Left lobe of liver (tissue), 2 donors: Measurements from ENCODE around the gene MT1A. TPM values are rescaled to one million over a fixed set of nuclear protein-coding genes. Genes with fewer than 3 reads are reported as not detected.
"Not testable (repeated sequence)": the region's sequence is repeated elsewhere in the genome, so short reads cannot be mapped to it uniquely, and the experiment has no call there.

Source experiments
- ATAC-seq: fragments of 200-7000 bp; cut with Tn5 transposase; one replicate; pipeline ENCODE4 v1.9.1; 2020; ENCODE audit warnings: mild to moderate bottlenecking, moderate library complexity
- DNase-seq: peaks from one replicate; pipeline ENCODE4 v3.0.0-alpha.2; 2020; ENCODE audit warnings: low spot score
- total RNA-seq: library from RNA; stranded (reverse); gene quantifications from one replicate; pipeline ENCODE4 v1.2.1, GENCODE V29; 2021
- donor health status: DM: no; HTN: no; CAD: no; lungs with moderate emphysema.
- donor health status: DM: no; HTN: yes; CAD: no.

The MT1A gene
- total RNA-seq, 1 donor from 2014 or later, result 141 TPM

DNA sequence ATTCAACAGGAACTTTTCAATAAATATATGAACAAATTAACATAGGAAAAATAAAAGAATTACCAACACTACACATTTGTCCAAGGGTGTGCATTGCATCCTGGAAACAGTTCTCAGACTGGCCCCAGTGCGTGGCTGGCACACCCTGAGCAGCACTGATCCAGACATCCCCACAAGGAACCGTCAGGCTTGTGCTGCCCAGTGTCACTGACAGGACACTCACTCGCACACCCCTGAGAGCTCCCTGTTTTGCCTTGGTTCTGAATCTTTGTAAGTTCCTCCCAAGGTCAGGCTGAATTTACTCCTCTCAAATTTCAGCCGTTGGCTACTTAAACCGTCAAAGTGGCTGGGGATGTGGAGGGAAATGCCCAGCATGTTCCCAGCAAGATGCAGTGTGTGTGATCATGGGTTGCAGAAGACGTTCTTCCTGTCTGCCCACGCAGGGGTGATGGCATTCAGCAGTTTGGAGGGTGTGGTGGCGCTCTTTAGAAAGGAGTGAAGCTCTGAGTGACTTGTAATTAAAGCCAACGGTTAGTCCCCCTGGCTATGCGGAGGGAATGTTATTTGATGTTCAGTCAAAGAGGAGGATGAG lies 28.4 kb upstream of the MT1A start:
- ATAC-seq (peak; percentile 24), DNase-seq (peak; percentile 79)

DNA sequence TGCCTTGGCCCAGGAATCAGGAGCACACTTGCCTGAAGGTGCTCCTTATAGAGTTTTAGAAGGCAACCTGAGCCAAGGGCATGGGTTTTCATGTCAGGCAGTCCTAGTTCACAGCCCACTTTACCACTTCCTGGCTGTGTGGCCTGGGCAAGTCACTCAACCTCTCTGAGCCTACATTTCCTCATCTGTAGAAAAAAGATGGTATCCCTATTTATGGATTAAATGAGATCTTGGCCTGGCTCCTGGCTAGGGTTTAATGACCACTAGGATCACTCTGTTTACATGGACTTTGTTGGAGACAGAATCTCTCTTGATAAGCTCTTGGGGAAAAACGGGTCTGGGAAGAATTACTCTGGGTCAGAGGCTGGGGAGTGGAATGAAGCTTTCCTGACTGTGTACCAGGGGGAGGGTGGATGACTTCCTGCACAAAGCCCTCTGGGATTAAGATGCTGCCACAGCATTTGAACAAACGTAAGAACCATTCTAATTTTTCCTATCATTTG lies 27.8 kb upstream of the MT1A start:
- DNase-seq (peak; percentile 59), ATAC-seq (peak; percentile 3)

DNA sequence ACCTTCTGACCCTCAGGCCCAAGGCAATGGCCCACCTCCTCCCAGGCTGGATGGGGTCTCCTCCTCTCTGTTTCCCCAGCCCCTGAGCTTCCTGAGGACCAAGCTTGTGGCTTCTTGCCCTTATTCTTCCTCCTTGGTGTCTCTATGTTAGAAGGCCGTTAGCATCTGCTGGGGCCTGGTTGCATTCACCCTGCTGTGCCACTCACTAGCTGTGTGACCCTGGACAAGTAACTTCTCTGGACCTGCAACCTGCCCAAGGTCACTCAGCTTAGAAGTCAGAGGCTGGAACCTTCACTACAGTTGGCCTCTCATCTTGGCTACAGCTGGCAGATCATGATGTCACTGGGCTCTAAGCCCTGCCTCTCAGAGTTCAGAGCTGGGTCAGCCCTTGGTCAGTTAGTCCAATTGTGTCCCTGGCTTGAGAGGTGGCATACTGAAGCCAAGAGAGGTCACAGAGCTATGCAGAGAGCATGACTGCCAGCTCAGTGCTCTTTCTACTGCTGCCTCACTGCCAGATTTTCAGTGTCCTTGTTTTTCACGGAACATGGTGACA lies 27.1 kb upstream of the MT1A start:
- DNase-seq (peak; percentile 96), ATAC-seq (peak; percentile 45)

DNA sequence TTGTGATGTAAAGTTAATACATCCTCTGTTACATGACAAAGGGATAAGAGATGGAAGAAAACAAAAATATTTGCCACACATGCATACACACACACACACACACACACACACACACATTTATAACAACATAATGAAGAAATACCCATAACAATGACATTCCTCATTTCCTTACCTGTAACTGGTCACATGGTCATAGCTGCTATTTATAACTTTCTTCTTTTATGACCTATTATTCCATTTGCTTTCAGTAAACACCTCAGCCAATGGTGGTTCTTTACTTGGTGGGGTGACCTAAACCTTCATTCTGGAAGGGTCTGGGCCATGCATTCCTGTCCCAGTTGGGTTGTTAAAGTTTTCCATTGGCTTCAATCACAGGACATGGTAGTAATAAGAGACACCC lies 24.8 kb upstream of the MT1A start:
- DNase-seq, result no peak
- no peak for ATAC-seq

DNA sequence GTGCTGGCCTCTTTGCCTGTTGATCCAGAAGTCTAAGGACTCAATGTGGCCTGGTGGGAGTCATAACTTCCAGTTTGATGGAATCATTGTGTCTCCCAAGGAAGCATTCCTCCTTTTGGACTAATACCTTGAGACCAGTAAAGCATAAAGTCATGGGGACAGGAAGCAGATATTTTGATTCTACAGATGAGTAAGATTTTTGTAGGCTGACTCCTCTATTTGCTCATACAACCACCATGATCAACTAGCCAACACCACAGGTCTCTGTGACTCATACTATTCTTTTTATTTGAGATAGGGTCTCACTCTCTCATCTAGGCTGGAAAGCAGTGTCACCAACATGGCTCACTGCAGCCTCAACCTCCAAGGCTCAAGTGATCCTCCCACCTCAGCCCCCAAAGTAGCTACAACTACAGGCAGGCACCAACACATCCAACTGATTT lies 23.9 kb upstream of the MT1A start:
- DNase-seq, result no peak
- ATAC-seq, result no peak

DNA sequence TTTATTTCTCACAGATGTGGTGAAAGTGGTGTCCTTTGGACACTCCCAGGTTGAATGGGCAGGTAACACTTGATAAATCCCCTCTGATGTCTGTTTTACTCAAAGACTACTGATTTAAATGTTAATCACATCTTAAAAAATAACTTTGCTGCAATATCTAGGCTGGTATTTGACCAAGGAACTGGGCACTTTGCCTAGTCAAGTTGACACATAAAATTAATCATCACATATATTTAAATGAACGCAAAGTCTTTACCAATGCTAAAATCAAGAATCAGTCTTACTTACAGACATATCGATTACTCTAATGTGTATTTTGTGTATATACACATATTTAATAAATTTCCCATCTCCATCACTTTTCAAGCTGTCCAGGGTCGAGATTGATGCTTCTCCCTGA lies 23.1 kb upstream of the MT1A start:
- DNase-seq (no peak), ATAC-seq (no peak)

DNA sequence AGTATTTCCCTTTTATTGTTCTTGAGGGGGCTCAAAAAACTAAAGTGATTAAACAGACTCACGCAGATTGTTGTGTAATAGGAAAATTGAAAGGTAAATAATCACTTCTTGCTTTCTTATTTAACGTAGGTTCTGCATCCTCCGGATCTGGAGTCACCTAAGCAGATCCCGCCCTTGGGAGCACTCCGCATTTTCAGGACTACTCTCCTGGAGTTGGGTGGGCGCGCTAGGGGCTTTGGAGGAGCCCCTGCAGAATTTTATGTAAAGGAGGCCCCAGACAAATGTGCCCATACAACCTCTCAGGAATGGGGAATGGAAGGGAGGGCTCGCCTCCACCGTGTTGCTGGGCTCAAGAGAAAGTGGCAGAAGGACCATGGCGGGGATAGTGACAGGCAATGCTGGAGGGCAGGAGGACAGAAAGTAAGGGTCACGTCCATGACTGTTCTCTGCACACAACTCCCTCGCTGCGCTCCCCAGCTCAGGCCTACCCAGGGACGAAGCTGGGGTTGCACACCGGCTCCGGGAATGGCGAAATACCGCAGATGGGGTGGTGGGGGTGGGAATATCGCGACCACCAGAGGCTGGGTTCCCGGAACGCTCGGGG lies 21.8 kb upstream of the MT1A start:
- ATAC-seq, result peak; percentile 51
- DNase-seq, result no peak

DNA sequence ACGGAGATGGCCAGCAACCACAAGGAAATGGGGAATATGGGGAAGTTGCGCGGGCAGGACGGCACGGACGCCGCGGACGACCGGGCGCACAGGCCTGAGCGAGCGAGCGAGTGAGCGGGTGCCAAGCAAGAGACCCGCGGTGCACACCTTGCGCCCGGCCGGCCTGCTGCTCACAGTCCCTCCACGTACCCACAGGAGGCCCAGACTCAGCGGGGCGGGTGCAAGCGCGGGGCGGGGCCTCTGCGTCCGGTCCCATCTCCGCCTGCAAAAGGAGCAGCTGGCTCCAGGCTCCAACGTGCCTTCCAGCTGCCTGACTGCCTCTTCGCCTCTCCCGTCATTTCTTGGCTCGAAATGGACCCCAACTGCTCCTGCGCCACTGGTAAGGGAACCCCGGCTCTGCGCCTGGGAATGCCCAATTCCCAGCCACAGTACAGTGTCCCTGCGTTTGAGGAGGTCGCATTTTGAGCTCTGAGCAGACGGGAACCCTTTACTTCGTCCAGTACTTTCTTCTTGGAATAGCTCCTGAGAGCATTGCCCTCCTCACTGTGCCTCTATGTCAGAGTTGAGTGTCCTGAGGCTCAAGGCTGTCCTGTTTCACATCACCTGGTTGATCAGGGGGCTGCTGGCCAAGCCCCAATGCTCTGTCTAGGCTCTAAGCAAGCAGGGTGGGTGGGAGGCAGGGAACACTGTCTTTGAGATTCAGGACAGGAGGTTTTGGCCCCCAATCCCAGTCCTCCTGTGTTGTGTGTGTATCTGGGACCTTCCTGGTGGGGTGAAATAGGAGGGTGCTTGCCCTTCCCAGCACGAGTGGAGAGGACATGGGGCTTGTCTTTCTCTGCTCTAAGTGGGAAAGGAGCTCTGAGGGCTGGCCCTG lies 21.0 kb upstream of the MT1A start:
- peak; percentile 95 for DNase-seq

DNA sequence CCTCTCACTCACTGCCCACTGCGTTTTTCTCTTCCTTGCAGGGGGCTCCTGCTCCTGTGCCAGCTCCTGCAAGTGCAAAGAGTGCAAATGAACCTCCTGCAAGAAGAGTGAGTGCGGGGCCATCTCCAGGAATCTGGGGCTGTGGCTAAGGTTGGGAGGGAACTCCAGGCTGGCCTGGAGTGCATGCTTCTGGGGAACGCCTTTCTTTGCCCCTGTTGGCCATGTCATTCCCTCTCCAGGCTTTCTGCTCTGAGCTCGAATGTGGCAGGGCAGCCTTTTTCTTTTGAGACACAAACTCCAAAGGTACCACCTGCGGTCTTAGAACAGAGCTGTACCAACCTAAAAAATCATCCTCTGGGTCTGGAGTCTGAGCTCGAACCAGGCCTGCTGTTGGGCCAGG lies 20.3 kb upstream of the MT1A start:
- ATAC-seq (no peak), DNase-seq (no peak)

More for the DNA sequence above, 21.0 kb upstream of the MT1A start:
- ATAC-seq, result peak; percentile 97

DNA sequence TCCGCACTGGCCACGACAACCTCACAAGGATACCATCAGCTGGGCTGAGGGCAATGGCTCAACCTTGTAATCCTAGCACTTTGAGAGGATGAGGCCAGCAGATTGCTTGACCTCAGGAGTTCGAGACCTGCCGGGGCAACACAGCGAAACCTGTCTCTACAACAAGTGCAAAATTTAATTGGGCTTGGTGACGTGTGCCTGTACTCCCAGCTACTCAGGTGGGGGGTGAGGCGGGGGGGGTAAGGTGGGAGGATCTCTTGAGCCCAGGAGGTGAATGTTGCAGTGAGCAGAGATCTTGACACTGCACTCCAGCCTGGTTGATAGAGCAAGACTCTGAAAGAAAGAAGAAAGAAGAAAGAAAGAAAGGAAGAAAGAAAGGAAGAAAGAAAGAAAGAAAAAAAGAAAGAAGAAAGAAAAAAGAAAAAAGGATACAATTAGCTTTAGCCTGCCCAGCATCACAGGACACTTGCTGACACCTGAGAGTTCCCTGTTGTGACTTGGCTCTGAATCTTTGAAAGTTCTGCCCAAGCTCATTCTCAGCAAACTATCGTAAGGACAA lies 18.0 kb upstream of the MT1A start:
- DNase-seq, result no peak
- ATAC-seq, result no peak

DNA sequence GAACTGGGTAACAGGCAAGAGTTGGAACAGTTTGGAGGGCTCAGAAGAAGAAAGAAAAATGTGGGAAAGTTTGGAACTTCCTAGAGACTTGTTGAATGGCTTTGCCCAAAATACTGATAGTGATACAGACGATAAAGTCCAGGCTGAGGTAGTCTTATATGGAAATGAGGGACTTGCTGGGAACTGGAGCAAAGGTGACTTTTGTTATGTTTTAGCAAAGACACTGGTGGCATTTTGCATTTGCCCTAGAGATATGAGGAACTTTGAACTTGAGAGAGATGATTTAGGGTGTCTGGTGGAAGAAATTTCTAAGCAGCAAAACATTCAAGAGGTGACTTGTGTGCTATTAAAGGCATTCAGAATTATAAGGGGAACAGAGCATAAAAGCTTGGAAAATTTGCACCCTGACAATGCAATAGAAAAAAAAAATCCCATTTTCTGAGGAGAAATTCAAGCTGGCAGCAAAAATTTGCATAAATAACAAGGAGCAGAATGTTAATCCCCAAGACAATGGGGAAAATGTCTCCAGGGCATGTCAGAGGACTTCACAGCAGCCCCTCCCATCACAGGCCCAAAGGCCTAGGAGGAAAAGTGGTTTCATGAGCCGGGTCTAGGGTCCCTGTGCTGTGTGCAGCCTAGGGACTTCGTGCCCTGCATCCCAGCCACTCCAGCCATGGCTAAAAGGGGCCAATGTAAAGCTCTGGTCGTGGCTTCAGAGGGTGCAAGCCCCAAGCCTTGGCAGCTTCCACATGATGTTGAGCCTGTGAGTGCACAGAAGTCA lies 16.6 kb upstream of the MT1A start:
- not testable (repeated sequence) for ATAC-seq, DNase-seq

DNA sequence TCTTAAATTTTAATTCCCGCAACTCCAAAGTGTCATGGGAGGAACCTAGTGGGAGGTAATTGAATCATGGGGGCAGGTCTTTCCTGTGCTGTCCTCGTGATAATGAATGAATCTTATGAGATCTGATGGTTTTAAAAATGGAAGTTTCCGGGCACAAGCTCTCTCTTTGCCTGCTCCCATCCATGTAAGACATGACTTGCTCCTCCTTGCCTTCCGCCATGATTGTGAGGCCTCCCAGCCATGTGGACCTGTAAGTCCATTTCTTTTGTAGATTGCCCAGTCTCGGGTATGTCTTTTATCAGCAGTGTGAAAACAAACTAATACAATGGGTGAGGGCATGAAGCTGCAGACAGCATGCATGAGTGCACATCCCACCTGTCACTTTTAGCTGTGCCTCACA lies 15.3 kb upstream of the MT1A start:
- ATAC-seq, DNase-seq: not testable (repeated sequence)

DNA sequence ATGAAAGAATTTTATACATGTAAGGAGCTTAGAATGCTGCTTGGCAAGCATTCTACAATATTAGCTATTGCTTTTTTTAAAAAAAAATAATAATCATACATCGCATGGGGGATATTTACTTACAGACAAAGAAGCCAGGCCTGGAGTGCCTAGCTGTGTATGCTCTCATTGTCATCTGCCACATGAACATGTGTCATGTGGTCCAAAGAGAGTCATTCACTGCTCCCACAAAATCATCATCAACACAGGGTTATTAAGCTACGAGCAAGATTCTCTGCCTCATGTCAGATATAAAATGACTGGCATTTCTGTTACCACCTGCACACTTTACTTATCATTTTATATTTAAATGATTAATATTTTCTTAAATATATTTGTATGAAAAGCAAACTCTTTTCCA lies 14.8 kb upstream of the MT1A start:
- ATAC-seq (no peak), DNase-seq (no peak)

DNA sequence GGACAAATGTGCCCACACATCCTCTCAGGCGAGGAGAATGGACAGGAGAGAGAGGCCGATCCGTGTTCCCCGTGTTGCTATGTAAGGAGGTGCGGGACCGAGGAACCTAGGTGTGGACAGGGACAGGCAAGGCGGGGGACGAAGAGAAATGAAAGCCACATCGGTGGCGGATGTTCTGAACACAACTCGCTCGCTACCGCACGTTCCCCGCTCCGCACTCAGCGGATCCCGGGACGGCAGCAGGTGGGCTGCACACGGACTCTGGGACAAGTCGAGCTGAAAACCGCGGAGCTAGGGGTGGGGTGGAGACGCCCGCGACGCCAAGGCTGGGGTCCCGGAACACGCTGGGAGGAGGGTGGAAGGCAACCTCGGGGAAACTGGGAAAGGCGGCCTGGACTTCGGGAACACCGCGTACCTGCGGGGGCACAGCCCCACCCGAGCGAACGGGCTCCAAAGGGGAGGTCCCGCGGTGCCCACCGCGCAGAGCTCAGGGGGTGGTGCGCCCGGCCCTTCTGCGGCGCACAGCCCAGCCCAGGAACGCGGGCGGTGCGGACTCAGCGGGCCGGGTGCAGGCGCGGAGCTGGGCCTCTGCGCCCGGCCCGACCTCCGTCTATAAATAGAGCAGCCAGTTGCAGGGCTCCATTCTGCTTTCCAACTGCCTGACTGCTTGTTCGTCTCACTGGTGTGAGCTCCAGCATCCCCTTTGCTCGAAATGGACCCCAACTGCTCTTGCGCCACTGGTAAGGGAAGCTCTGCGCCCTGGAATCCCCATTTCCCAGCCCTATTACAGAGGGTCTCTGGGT lies 13.1 kb upstream of the MT1A start, which contains the start of gene MT1E:
Gene MT1E (plus strand): TSS at position 642 of the 803 bp plus-strand sequence. CDS start 71 bp downstream, at position 713.
- DNase-seq (peak; percentile 93), ATAC-seq (peak; percentile 82)

DNA sequence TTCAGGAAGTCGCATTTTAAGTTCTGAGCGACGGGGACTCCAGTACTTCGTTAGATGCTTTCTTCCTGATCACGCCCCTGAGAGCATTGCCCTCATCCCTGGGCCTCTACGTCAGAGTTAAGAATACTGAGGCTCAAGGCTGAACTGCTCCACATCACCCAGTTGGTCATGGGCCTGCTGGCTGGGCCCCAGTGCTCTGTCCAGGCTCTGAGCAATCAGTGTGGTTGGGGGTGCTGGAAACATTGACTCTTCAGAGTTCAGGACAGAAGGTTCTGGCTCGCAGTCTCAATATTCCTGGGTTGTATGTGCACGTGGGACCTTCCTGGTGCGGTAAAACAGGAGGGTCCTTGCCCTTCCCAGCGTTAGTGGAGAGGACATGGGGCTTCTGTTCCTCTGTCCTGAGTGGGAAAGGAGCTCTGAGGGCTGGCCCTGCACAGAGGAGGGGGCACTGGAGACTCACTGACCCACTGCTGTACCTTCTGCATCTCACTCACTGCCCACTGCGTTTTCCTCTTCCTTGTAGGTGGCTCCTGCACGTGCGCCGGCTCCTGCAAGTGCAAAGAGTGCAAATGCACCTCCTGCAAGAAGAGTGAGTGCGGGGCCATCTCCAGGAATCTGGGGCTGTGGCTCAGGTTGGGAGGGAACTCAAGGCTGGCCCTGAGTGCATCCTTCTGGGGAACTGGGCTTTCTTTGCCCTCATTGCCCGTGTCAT lies 12.4 kb upstream of the MT1A start:
- peak; percentile 37 for ATAC-seq
- peak; percentile 74 for DNase-seq

DNA sequence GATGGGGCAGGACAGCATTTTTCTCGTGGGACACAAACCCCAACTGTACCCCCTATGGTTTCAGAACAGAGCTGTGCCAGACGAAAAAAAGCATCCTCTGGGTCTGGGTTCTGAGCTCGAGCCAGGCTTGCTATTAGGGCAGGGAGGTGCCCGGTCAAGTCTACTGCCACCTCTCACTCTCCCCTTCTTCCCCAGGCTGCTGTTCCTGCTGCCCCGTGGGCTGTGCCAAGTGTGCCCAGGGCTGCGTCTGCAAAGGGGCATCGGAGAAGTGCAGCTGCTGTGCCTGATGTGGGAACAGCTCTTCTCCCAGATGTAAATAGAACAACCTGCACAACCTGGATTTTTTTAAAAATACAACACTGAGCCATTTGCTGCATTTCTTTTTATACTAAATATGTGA lies 11.8 kb upstream of the MT1A start:
- DNase-seq, result no peak

DNA sequence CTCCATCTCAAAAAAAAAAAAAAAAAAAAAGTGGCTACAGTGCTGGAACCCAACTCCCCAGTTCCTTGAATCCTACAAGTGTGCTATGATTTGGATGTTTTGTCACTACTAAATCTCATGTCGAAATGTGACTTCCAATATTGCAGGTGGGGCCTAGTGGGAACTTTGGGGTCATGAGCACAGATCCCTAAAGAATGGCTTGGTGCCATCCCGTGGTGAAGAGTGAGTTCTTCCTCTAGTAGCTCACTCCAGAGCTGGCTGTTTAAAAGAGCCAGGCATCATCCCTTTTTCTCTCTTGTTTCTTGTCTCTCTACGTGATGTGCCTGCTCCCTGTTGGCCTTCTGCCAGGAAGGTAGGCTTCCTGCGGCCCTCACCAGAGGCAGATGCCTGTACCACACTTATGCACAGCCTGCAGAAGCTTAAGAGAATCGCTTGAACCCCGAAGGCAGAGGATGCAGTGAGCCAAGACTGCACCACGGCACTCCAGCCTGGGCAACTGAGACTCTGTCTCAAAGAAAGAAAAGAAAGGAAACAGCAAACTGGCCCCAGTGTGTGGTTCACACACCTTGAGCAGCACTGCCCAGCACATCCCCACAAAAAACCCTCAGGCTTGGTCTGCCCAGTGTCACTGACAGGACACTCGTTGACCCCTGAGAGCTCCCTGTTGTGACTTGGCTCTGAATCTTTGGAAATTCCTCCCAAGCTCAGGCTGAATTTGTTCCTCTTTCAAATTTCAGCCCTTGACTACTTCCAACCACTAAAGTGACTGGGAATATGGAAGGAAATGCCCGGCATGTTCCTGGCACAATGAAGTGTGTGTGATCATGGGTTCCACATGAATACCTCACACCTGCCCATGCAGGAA lies 9.7 kb upstream of the MT1A start:
- DNase-seq (no peak), ATAC-seq (no peak)

More for the DNA sequence above, 11.8 kb upstream of the MT1A start:
- peak; percentile 3 for ATAC-seq

DNA sequence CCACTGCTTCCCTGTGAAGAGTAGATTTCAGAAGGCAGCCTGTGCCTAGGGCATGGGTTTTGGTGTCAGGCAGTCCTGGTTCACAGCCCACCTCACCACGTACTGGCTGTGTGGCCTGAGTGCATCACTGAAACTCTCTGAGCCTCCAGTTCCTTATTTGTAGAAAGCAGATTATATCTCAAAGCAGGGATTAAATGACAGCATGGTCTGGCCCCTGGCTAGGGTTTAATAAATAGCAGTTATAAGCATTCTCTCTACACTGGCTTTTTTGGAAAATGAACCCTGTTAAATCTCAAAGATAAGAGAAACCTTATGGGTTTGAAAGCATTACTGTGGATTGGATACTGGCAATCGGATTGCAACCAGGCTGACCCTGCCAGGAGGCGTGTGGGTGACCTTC lies 8.9 kb upstream of the MT1A start:
- ATAC-seq, result no peak
- DNase-seq, result no peak
